SIG-M5 treated with dmso at 0.1 percent for 504 hours (cell line): ENCODE measurements around the gene TMPRSS9.
A peak's percentile ranks its signal among the peaks of the same experiment; 100 is the strongest.

Source experiments
- DNase-seq: peaks from one replicate; lab custom pipeline; 2025; ENCODE audit not compliant: unreplicated experiment; lab: John Stamatoyannopoulos, UW

The TMPRSS9 gene

DNA sequence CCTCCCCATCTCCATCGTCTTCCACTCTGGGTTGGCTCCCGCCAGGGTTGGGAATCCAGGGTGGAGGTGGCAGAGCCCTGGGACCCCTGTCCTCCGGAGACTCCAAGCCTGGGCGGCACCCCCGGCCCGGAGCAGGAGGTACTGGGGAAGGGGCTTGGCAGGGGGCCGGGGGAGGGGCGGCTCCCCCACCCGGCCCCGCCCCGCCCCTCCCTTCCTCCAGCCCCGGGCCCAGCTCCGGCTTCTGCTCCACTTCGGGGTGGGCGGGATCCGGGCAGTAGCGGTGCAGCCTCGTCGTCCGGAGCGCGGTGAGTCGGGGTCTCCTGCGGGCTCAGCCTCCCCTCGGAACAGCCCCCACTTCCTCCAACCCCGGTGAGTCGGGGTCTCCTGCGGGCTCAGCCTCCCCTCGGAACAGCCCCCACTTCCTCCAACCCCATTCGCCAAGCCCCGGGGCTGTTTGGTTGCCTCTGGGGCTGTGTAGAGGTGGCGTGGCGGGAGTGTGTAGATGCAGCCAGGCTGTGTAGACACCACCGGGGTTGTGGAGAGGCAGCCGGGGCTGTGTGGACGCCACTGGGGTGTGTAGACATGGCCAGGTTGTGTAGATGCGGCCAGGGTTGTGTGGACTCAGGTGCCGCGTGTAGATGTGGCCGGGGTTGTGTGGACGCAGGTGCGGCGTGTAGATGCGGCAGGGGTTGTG is at the start of gene TMPRSS9:
TMPRSS9 (plus strand) TSS at position 274 of the 694 bp plus-strand sequence. CDS start 29,521 bp downstream, outside the sequence.
- no peak for DNase-seq

DNA sequence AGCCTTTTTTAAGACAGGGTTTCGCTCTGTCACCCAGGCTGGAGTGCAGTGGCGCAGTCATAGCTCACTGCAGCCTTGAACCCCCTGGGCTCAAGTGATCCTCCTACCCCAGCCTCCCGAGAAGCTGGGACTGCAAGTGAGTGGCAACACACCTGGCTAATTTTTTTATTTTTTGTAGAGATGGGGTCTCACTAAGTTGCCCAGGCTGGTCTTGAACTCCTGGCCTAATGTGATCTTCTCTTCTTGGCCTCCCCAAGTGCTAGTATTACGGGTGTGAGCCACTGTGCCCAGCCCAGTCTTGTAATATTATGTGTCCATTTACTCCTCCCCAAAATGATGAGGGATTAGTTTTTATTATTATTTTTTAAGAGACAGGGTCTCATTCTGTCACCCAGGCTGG is 49.0 kb upstream of the TMPRSS9 start:
- no peak for DNase-seq

GRCh38 chr19:2312820-2313501 is 47.1 kb upstream of the TMPRSS9 start:
- DNase-seq: no peak

DNA sequence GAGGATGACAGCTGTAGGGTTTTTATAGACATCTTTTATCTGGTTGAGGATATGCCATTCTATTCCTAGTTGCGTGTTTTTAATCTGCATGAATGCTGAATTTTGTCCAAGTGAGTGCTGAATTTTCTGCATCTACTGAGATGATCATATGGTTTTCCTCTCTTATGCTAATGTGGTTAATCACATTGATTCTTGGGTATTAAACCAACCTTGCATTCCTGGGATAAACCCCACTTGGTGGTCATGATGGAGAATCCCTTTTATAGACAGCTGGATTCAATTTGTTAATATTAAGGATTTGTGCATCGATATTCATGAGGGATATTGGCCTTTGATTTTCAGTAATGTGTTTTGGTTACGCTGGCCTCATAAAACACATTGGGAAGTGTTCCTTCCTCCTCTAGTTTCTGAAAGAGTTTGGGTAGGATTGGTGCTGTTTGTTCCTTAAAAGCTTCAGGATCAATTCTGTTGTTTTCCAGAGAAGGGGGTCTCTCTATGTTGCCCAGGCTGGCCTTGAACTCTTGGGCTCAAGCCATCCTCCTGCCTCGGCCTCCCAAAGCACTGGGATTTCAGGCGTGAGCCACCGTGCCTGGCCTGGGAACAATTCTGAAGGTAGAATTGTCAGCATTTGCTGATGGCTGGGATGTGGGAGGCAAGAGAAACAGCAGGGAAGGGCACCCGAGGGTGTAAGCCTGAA is 44.8 kb upstream of the TMPRSS9 start:
- no peak for DNase-seq

DNA sequence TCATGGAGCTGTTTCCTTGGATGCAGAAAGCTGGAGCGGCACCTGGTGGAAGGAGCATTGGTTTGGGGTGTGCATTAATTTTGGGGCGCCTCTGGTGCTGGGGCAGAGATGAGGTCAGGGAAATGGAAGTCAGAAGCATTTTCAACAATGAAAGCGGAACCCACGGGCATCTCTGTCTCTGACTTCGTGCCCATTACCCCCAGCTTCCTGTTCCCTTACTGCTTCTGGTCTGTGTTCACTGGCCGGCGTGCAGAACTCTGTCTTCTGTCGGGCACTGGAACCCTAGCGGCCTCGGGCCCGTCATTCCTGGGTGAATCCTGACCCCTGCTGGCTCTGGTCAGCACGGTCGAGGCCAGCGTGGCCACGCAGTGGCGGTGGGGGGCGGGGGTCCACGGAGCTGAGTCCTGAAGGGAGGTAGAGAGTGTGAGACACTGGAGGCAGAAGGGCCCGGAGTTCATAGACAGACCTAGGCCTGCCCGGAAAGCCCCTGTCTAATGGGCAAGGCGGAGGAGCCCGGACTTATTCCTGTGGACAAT is 44.2 kb upstream of the TMPRSS9 start:
- peak; percentile 33 for DNase-seq

GRCh38 chr19:2317300-2317699 is 42.8 kb upstream of the TMPRSS9 start:
- no peak for DNase-seq

DNA sequence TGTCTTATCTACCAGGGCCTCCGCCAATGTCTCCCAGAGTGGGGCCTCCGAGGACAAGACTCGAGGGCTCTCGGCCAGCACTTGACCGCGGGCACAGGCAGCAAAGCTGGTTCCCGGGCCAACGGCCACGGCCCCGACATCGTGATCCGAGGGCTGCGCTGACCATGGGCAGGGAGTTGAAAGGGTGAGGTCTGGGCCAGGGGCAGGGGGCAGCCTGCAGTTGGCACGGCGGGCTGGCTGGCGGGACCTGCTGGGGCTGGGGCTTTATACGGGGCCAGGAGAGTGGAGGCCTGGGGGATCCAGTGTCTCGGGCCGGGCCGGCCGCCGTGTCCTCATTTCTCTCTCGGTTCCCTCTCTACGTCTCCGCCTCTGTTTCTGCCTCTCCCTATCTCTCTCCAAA is 42.3 kb upstream of the TMPRSS9 start:
- no peak for DNase-seq

GRCh38 chr19:2318923-2319322 is 41.1 kb upstream of the TMPRSS9 start:
- DNase-seq: no peak

DNA sequence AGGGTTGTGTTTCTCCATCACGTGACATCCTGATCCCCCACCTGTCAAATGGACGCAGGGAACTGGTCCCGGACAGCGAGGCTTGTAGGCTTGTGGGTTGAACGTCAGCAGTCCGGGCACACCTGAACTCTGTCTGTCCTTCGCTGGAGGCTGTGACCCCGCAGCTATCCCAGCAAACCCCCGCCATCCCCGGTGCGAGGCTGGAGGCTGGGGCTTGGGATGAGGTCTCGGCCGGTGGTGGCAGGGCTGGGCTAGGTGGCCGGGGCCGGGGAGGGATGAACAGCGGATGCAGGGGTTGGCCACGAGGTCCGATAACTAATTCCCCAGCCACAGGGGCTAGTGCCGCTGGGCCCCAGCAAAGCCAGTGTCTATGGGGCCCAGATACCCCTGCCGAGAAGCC is 40.5 kb upstream of the TMPRSS9 start:
- no peak for DNase-seq

GRCh38 chr19:2320049-2320448 is 40.0 kb upstream of the TMPRSS9 start:
- no peak for DNase-seq

GRCh38 chr19:2320939-2321338 is 39.1 kb upstream of the TMPRSS9 start:
- no peak for DNase-seq

GRCh38 chr19:2321565-2322283 is 38.3 kb upstream of the TMPRSS9 start:
- no peak for DNase-seq

DNA sequence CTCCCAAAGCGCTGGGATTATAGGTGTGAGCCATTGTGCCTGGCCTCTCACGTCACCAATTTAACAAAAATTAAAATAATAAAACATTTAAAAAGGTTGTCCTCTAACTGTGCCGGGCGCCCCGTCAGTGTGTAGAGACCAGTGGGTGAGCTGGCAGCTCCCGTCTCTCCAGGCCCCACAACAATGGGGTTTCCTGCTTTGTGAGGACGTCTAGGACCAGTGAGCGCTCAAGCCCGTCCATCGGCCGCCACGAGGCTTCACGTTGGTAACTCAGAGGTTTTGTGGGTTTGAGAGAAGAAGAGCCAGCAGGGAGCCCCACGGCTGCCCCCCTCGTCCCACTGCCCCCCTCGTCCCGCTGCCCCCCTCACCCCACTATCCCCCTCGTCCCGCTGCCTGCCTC is 36.4 kb upstream of the TMPRSS9 start:
- DNase-seq: no peak

DNA sequence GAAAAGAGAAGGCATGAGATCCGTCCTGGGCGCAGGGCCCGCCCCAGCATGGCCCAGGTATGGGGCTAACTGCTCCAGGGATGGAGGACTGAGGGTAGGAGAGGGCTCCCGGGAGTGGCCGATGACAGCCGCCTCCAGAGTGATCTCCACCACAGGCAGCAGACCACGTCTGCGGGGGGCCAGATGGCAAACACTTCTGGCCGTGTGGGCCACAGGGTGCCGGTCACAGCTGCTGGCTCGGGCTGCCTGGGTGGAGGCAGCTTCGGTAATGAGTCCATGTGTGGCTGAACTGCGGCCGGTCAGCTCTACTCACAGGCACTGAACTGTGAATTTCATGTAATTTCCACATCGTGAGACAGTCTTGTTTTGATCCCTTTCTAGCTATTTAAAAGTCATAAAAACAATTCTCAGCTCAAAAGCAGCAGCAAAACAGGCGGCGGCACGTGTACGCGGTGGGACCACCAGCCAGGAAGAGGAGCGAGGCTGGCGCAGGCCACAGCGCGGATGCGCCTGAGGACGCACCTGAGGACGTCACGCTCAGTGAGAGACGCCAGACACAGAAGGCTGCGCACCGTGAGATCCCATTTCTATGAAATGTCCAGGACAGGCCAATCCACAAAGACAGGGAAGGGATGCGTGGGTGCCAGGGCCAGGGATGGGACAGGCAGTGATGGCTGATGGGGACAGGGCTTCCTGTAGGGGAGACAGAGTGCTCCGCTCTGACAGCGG is 35.7 kb upstream of the TMPRSS9 start:
- DNase-seq: no peak

GRCh38 chr19:2325281-2326046 is 34.6 kb upstream of the TMPRSS9 start:
- no peak for DNase-seq

DNA sequence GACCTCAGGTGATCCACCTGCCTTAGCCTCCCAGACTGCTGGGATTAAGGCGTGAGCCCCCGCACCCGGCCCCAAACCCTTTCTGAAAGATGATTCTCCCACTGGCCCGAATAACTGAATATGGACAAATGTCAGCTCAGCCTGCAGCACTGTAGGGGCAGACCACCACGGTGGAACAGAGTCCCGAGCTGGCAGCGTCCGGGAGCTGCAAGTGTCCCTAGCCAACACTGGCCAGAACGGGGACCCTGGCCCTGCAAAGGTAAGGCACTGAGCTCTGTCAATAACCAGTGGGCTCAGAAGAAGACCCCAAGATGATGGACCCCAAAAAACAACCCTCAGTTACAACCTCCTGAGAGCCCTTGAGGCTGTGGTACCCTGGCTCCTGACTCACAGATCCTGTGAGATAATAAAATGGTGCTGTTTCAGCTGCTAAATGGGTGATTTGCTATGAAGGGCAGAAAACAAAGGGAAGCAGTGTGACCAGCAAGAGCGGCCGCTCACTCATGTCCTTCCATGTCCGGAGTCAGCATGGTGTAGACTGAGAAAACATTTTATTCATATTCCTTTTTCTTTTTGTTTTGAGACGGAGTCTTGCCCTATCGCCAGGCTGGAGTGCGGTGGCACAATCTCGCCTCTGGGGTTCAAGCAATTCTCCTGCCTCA is 33.2 kb upstream of the TMPRSS9 start:
- no peak for DNase-seq

DNA sequence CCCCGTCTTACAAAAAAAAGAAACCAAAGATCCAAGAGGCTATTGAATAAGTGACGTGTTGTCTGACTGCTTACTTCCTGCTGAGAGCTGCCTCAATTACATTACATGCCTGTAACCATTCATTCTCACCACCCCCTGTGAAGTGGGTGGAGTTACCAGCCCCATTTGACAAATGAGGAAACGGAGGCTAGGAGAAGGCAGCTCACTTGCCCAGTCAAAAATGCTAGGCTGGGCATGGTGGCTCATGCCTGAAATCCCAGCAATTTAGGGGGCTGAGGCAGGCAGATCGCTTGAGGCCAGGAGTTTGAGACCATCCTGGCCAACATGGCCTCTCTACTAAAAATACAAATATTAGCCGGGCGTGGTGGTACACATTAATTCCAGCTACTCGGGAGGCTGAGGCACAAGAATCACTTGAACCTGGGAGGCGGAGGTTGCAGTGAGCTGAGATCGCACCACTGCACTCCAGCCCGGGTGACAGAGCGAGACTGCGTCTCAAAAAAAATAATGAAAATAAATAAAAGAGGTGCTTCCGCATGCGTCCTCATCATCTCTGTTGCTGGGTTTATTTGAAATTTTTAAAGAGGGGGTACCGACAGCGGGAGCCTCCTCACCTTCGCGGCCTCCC is 32.2 kb upstream of the TMPRSS9 start:
- DNase-seq: peak; percentile 93

GRCh38 chr19:2328401-2329148 is 31.5 kb upstream of the TMPRSS9 start, which contains the start of the genes LSM7 and SPPL2B:
LSM7 (minus strand) TSS chr19:2328586; CDS start chr19:2328566, 20 bp downstream.
SPPL2B (plus strand) TSS chr19:2328684; CDS start chr19:2328710, 26 bp downstream.
- DNase-seq: peak; percentile 81
